Astrocyte of the cerebellum (primary cell): ENCODE results near the gene SCAPER.
"Not testable (repeated sequence)": the region's sequence is repeated elsewhere in the genome, so short reads cannot be mapped to it uniquely, and the experiment has no call there.

Experiments
- DNase-seq: peaks from one replicate; pipeline ENCODE4 v3.0.0-alpha.2; 2011; ENCODE audit warnings: low read depth
- H3K4me3 ChIP-seq: 2 replicates; pipeline ENCODE4 v1.5.1; 2011; ENCODE audit warnings: mild to moderate bottlenecking, low read depth, low read length, moderate library complexity
- CTCF ChIP-seq: IDR thresholded peaks from 2 replicates; pipeline ENCODE4 v1.5.1; 2012; ENCODE audit warnings: low read length, low read depth, moderate library complexity, mild to moderate bottlenecking; ENCODE audit errors: missing control alignments
- in situ Hi-C: cut with HindIII; loops from 2 replicates; pipeline ENCODE4 v1.10.0; 2017; ENCODE audit warnings: low sequenced_read_pairs

SCAPER gene

GRCh38 chr15:76309601-76310330 is 595.4 kb downstream of the SCAPER start:
- peak; percentile 33 for DNase-seq
- peak overlapping the region; percentile 92 for H3K4me3 ChIP-seq

GRCh38 chr15:76303909-76304308 is 601.2 kb downstream of the SCAPER start:
- no peak for DNase-seq
- in situ Hi-C loops = no loop called here
- no peak for TF ChIP-seq CTCF
- no peak overlapping the region for H3K4me3 ChIP-seq

More at GRCh38 chr15:76309601-76310330, 595.4 kb downstream of the SCAPER start:
- no peak for TF ChIP-seq CTCF
- in situ Hi-C loops = no loop called here

GRCh38 chr15:76299786-76300185 is 605.4 kb downstream of the SCAPER start:
- no peak for DNase-seq
- no peak for TF ChIP-seq CTCF
- in situ Hi-C loops = no loop called here
- H3K4me3 ChIP-seq = no peak overlapping the region

GRCh38 chr15:76298986-76299385 is 606.2 kb downstream of the SCAPER start:
- no peak for TF ChIP-seq CTCF
- H3K4me3 ChIP-seq = no peak overlapping the region
- in situ Hi-C loops = no loop called here
- DNase-seq = no peak

- in situ Hi-C loops, DNase-seq, H3K4me3 ChIP-seq: not testable (repeated sequence)
These were observed 607.2 kb downstream of the SCAPER start for GRCh38 chr15:76297951-76298350.
